ENCODE results near the gene SLC25A14.

DNA sequence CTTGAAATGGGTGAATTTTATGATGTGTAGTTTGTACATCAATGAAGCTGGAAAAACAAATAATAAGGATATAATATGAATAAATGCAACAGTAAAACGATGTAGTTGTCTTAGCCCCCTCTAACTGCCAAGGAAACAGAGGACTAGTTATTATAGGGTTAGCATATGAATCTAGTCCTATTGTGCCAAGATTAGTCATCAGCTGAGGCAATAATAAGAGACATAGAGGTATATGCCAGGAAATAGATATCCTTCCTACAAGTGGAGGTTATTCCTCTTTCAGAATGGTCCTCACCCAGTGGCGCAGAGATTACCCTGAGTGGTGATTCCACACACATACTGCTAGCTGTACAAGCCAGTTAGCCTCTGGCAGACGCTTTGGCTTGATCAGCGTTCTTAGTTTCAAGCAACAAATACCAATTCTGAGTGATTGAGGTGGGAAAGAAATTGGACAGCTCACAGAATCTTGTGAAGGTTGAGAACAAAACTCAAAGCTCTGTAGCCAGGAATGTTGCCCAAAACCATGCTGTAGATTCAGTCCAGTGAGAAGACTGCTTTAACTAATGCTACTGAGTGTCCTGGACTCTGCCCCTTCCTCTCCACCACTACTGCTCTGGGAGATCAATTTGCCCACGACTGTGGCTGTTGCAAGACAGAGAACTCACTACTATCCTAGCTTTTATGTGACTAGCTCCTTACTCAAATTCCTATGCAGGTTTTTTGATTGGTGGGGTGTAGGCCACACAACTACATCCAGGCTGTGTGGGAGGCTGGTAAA, 44.0 kb upstream of the SLC25A14 start:
- TF ChIP-seq, protein P1, sequence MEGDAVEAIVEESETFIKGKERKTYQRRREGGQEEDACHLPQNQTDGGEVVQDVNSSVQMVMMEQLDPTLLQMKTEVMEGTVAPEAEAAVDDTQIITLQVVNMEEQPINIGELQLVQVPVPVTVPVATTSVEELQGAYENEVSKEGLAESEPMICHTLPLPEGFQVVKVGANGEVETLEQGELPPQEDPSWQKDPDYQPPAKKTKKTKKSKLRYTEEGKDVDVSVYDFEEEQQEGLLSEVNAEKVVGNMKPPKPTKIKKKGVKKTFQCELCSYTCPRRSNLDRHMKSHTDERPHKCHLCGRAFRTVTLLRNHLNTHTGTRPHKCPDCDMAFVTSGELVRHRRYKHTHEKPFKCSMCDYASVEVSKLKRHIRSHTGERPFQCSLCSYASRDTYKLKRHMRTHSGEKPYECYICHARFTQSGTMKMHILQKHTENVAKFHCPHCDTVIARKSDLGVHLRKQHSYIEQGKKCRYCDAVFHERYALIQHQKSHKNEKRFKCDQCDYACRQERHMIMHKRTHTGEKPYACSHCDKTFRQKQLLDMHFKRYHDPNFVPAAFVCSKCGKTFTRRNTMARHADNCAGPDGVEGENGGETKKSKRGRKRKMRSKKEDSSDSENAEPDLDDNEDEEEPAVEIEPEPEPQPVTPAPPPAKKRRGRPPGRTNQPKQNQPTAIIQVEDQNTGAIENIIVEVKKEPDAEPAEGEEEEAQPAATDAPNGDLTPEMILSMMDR (IDR thresholded peaks at IDR 0.05; ENCODE audit: insufficient read depth, low read depth, low read length) = no peak
- TF ChIP-seq EZH2 (IDR thresholded peaks at IDR 0.05; ENCODE audit: insufficient read depth, low read length) = no peak

Measured in astrocyte (in vitro differentiated cells and primary cell).